Dendritic cell treated with granulocyte-macrophage colony-stimulating factor and Interleukin-4, amounts not matched to agents 40 ng/mL and 50 ng/mL, for 4 days (primary cell): ENCODE data around the gene HDAC5.
"Not testable (repeated sequence)": the region's sequence is repeated elsewhere in the genome, so short reads cannot be mapped to it uniquely, and the experiment has no call there.

Experiments used
- H3K27ac Mint-ChIP-seq: one replicate; pipeline ENCODE4 v1.8.0; 2022; ENCODE audit warnings: mild to moderate bottlenecking, mixed read lengths
- H3K27me3 Mint-ChIP-seq: one replicate; pipeline ENCODE4 v1.8.0; 2022; ENCODE audit warnings: mild to moderate bottlenecking, mixed read lengths
- H3K36me3 Mint-ChIP-seq: one replicate; pipeline ENCODE4 v1.8.0; 2022; ENCODE audit warnings: low read depth, mixed read lengths
- H3K4me1 Mint-ChIP-seq: one replicate; pipeline ENCODE4 v1.8.0; 2022; ENCODE audit warnings: low read depth, mixed read lengths
- H3K4me3 Mint-ChIP-seq: one replicate; pipeline ENCODE4 v1.8.0; 2022; ENCODE audit warnings: mild to moderate bottlenecking, moderate library complexity, mixed read lengths
- H3K9me3 Mint-ChIP-seq: one replicate; pipeline ENCODE4 v1.8.0; 2022; ENCODE audit warnings: mixed read lengths
- intact Hi-C: fragments of 100-400 bp; cut with micrococcal nuclease; formaldehyde crosslinking; loops from one replicate; pipeline ENCODE4 v1.15.0; 2022

HDAC5 gene

DNA sequence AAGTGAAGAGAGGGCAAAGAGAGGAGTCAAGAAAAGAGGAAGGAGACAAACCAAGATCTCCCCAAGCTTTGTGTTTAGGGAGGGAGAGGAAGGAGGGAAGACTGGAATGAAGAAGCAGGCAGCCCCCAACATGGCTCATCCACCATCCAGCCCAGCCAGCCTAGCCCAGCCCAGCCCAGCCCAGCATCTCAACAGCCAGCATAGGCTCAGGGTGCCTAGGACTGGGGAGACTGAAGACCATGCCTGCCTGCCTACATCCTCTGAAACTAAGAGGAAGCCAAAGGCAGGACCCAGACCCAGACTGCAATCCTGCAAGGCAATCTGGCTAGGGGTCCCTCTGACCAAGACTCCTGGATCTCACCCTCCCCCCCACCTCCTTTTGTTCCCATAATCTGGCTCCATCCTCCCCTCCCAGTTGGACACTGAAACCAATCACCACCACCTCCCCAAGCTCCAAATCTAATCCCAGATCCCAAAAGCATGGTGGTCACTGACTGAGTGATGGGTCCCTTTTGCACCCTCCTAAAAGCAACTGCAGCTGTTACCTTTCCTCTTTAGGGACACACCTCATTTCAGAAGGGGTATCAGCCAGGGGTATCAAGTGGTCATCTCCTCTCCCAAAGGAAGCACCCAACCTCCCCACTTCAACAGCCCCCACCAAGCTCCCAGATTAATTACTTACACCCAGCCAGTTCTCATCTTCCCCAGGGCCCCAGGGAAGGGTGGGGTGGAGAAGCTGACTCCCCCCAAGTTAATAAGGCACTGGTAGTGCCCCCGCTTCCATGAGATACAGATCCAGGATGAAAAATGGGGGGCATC, 1.2 kb downstream of the HDAC5 start:
- H3K27me3 Mint-ChIP-seq, result no peaks in the 10 kb centered on the region
- H3K4me3 Mint-ChIP-seq, result peak overlapping the region; percentile 90
- intact Hi-C loops, result loop anchor here (2.0 kb wide), 1 partner anchor 19 kb away; the partner anchor contains the start of gene HROB
- H3K27ac Mint-ChIP-seq, result peak overlapping the region; percentile 96
- H3K4me1 Mint-ChIP-seq, result peaks cover 41% of the 10 kb centered on the region
- H3K36me3 Mint-ChIP-seq, result peaks cover 36% of the 10 kb centered on the region
- no peaks in the 10 kb centered on the region for H3K9me3 Mint-ChIP-seq

DNA sequence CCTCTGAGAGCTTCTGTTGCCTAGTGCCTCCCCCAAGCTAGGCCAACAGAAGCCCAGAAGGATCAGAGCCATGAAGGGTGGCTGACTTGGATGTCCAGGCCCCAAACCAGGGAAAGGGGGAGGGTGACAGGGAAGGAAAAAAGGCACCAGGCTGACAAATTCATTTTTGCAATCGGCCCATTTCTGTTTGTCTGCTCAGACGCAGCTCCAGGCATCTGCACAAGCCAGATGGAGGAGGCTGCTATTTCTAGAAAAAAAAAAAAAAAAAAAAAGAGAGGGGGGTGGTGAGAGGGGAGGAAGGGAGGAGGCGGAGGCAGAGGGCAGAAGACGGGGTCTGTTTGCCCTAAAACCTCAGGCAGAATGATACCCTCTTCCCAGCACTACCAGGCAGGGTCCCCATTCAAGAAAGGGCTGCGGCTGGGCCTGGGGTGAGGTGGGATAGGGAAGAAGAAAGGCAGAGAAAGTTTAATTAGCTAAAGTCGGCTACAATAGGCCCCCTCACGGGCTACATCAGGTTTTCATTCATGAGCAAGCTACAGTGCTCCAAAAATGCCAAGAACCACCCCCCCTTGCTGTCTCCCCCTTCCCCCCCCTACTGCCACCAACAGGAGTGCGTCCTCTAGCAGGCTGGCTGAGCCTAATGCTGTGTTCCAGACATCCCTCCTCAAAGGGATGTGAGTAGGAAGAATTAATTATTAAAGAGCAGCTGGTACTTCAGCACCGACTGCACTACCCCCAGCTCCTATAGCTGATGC, 2.4 kb downstream of the HDAC5 start:
- Mint-ChIP-seq H3K27me3 (no peaks in the 10 kb centered on the region), H3K4me1 (peaks cover 43% of the 10 kb centered on the region), H3K36me3 (peaks cover 48% of the 10 kb centered on the region), H3K9me3 (no peaks in the 10 kb centered on the region), H3K4me3 (no peak overlapping the region), H3K27ac (no peak overlapping the region)
- intact Hi-C loops, result no loop called here

DNA sequence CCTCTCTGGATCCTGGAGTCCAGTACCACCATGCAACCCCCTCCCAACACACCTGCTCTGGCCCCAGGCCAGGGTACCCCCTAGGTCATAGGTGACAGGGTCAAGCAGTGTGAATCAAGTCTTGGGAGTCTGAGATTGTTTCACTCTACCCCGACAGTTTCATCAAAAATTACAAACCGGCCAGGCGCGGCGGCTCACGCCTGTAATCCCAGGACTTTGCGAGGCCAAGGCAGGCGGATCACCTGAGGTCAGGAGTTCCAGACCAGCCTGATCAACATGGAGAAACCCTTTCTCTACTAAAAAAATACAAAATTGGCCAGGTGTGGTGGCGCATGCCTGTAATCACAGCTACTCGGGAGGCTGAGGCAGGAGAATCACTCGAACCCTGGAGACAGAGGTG, 3.2 kb downstream of the HDAC5 start:
- H3K27ac Mint-ChIP-seq, intact Hi-C loops, H3K4me3 Mint-ChIP-seq, H3K9me3 Mint-ChIP-seq, H3K27me3 Mint-ChIP-seq: not testable (repeated sequence)
- Mint-ChIP-seq H3K4me1 (peaks cover 50% of the 10 kb centered on the region), H3K36me3 (peaks cover 55% of the 10 kb centered on the region)

DNA sequence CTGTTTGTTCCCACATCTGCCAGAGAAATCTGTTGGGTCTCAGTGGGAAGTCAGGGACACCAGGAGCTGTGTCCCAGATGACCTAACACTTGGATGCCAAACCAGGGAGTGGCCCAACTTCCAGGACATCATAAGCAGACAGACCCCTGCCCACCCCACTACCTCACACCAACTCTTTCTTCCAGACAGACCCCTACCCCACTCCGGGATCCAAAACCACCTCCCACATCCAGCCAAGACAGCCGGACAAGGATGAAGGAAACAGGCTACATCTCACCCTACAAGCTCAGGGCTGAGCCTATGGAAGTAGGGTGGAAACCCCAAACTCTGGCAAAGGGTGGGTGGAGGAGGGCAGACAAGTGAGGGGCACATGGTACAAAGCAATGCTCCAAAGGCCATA, 3.6 kb downstream of the HDAC5 start:
- intact Hi-C loops, result loop anchor here (10.0 kb wide), 1 partner anchor 105 kb away; the partner anchor contains the start of gene TMEM101
- Mint-ChIP-seq H3K4me3 (no peak overlapping the region), H3K27me3 (no peaks in the 10 kb centered on the region), H3K36me3 (peaks cover 60% of the 10 kb centered on the region), H3K27ac (no peak overlapping the region), H3K9me3 (no peaks in the 10 kb centered on the region), H3K4me1 (peaks cover 54% of the 10 kb centered on the region)

DNA sequence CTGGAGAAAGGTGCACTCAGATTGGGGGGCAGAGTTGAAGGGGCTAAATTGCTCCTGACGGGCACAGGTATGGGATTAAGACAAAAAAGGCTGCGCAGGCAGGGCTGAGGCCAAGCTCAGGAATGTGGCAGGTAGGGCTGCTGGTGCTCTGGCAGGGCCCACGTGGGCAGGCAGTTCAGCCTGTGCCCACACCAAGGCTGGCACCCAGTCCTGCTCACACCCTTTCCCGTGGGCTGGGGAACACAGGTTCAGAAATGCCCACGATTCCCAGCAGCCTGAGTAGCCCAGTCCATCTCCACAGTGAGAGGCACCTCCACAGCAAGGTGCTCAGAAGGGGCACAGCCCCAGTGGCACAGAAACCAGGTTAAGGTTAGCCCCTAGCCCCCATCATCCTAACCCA, 4.4 kb downstream of the HDAC5 start:
- Mint-ChIP-seq H3K36me3 (peaks cover 68% of the 10 kb centered on the region), H3K4me3 (no peak overlapping the region), H3K27ac (no peak overlapping the region), H3K9me3 (no peaks in the 10 kb centered on the region), H3K4me1 (peaks cover 55% of the 10 kb centered on the region), H3K27me3 (no peaks in the 10 kb centered on the region)
- intact Hi-C loops, result loop anchor here (10.0 kb wide), 1 partner anchor 104 kb away; the partner anchor contains the start of gene TMEM101

GRCh38 chr17:44118427-44119050, 4.9 kb downstream of the HDAC5 start:
- no peak overlapping the region for H3K4me3 Mint-ChIP-seq
- peaks cover 68% of the 10 kb centered on the region for H3K36me3 Mint-ChIP-seq
- H3K9me3 Mint-ChIP-seq, result no peaks in the 10 kb centered on the region
- intact Hi-C loops, result loop anchor here (10.0 kb wide), 1 partner anchor 104 kb away; the partner anchor contains the start of gene TMEM101
- H3K27ac Mint-ChIP-seq, result no peak overlapping the region
- H3K27me3 Mint-ChIP-seq, result no peaks in the 10 kb centered on the region
- peaks cover 56% of the 10 kb centered on the region for H3K4me1 Mint-ChIP-seq

DNA sequence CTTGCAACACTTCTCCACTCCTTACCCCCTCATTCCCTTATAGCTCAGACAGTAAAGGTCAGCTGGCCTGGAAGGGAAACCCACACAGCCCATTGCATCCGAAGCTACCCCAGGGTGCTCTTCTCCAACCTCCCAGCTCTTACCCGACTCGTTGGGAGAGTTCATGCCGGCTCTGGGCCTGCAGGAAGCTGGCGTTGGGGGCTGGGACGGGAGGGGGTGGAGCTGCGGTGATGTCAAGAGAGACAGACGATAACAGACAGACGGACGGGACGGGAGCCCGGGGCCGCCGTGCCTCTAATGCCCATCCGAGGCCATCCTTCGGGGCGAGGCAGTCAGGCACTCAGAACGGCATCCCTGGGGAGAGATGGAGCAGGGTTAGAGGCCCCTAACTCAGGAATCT, 6.1 kb downstream of the HDAC5 start:
- H3K27ac Mint-ChIP-seq, result no peak overlapping the region
- intact Hi-C loops, result loop anchor here (10.0 kb wide), 1 partner anchor 103 kb away; the partner anchor contains the start of gene TMEM101
- peaks cover 62% of the 10 kb centered on the region for H3K4me1 Mint-ChIP-seq
- H3K9me3 Mint-ChIP-seq, result no peaks in the 10 kb centered on the region
- no peaks in the 10 kb centered on the region for H3K27me3 Mint-ChIP-seq
- no peak overlapping the region for H3K4me3 Mint-ChIP-seq
- peaks cover 65% of the 10 kb centered on the region for H3K36me3 Mint-ChIP-seq

- intact Hi-C loops, result loop anchor here (10.0 kb wide), 1 partner anchor 101 kb away; the partner anchor contains the start of gene TMEM101
Observed at GRCh38 chr17:44115585-44116415, 7.6 kb downstream of the HDAC5 start.

GRCh38 chr17:44113868-44114840, 9.3 kb downstream of the HDAC5 start:
- Mint-ChIP-seq H3K4me1 (peaks cover 71% of the 10 kb centered on the region), H3K27me3 (no peaks in the 10 kb centered on the region), H3K4me3 (no peak overlapping the region), H3K9me3 (no peaks in the 10 kb centered on the region), H3K27ac (no peak overlapping the region), H3K36me3 (peaks cover 58% of the 10 kb centered on the region)
- intact Hi-C loops, result loop anchor here (10.0 kb wide), 1 partner anchor 99 kb away; the partner anchor contains the start of gene TMEM101

More at GRCh38 chr17:44115585-44116415, 7.6 kb downstream of the HDAC5 start:
- no peaks in the 10 kb centered on the region for H3K9me3 Mint-ChIP-seq
- H3K4me1 Mint-ChIP-seq, result peaks cover 65% of the 10 kb centered on the region
- peaks cover 65% of the 10 kb centered on the region for H3K36me3 Mint-ChIP-seq
- no peak overlapping the region for H3K4me3 Mint-ChIP-seq
- H3K27me3 Mint-ChIP-seq, result no peaks in the 10 kb centered on the region
- no peak overlapping the region for H3K27ac Mint-ChIP-seq

- H3K36me3 Mint-ChIP-seq, result peaks cover 65% of the 10 kb centered on the region
- H3K4me3 Mint-ChIP-seq, result no peak overlapping the region
- no peaks in the 10 kb centered on the region for H3K9me3 Mint-ChIP-seq
- H3K4me1 Mint-ChIP-seq, result peaks cover 66% of the 10 kb centered on the region
- intact Hi-C loops, result loop anchor here (10.0 kb wide), 1 partner anchor 99 kb away; the partner anchor contains the start of gene TMEM101
- H3K27ac Mint-ChIP-seq, result no peak overlapping the region
- no peaks in the 10 kb centered on the region for H3K27me3 Mint-ChIP-seq
Observed at GRCh38 chr17:44113382-44113781, 10.1 kb downstream of the HDAC5 start.

DNA sequence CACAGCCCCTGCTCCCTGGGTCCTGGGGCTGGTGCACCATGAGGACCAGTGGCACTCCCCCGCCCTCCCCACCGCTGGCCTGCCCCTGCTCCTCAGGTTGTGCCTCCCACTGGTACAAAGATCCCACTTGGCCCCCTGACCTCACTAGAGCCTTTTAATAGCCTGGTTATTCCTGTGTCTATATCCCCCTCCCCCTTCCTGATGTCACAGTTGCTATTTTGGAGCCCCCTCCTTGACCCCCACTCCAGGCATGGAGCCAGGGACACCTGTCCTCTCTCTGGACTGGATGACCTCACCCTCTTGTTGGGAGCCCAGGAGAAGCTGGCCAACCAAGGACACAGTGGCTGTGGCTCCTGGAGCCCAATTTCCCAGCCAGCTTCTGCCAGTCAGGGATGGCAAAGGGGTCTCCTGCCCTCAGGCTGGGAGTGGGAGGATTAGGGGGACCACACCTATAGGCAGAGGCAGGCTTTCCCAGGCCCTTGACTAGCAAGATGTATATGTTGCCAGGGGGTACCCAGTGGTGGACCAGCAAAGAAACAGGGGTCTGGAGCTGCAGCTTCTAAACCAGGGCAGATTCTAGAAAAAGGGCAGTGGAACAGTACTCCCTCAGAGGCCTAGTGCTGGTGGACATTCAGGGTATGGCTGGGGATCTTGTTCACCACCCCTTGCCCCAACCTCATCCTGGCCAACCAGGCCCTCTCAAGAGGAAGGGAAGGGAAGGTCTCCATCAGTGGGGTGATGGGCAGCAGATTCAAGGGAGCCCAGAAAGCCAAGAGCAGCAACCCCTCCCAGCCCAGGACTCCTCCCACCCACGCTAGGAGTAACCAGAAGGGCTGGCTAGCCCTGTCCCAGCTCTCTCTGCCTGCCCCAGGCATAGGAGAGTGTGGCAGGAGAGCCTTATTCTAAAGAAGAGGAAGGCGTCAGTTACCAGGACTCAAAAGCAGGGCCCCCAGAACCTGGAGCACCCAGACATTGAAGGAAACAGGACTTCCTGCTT, 10.9 kb downstream of the HDAC5 start:
- H3K4me1 Mint-ChIP-seq, result peaks cover 66% of the 10 kb centered on the region

More for the DNA sequence above, 10.9 kb downstream of the HDAC5 start:
- Mint-ChIP-seq H3K4me3 (no peak overlapping the region), H3K36me3 (peaks cover 67% of the 10 kb centered on the region), H3K9me3 (no peaks in the 10 kb centered on the region), H3K27ac (peak overlapping the region; percentile 73), H3K27me3 (no peaks in the 10 kb centered on the region)
- intact Hi-C loops, result loop anchor here (10.0 kb wide), 1 partner anchor 98 kb away; the partner anchor contains the start of gene TMEM101
